Measurements from ENCODE around the gene PPY.

- no peak for TF ChIP-seq CTCF (conservative IDR thresholded peaks at IDR 0.05 in 1 of 2, IDR thresholded peaks at IDR 0.05 in 1 of 2; ENCODE audit: low read depth in 1 of 2, low read length in 2 of 2)
- TF ChIP-seq EZH2 (IDR thresholded peaks at IDR 0.05; ENCODE audit: low read length, missing control alignments) = no peak
Observed at GRCh38 chr17:43950554-43950953, 8.3 kb upstream of the PPY start.
